ENCODE data around the gene CIAPIN1.

CIAPIN1 gene

GRCh38 chr16:57394444-57394843 lies 52.7 kb downstream of the CIAPIN1 start:
- TF ChIP-seq, protein P1, sequence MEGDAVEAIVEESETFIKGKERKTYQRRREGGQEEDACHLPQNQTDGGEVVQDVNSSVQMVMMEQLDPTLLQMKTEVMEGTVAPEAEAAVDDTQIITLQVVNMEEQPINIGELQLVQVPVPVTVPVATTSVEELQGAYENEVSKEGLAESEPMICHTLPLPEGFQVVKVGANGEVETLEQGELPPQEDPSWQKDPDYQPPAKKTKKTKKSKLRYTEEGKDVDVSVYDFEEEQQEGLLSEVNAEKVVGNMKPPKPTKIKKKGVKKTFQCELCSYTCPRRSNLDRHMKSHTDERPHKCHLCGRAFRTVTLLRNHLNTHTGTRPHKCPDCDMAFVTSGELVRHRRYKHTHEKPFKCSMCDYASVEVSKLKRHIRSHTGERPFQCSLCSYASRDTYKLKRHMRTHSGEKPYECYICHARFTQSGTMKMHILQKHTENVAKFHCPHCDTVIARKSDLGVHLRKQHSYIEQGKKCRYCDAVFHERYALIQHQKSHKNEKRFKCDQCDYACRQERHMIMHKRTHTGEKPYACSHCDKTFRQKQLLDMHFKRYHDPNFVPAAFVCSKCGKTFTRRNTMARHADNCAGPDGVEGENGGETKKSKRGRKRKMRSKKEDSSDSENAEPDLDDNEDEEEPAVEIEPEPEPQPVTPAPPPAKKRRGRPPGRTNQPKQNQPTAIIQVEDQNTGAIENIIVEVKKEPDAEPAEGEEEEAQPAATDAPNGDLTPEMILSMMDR (IDR thresholded peaks at IDR 0.05; ENCODE audit: control extremely low read depth, extremely low read depth, low read depth, missing control alignments), result no peak
- POLR2A ChIA-PET, result no interaction called here
- CTCF ChIA-PET, result interaction anchor here (1.2 to 4.2 kb wide), 6 partner anchors 8 to 94 kb away, joined by 4 to 31 read pairs (median 4); partner anchors contain the start of genes CCL17, CIAPIN1 and COQ9
- DNase-seq (ENCODE audit: extremely low spot score), result no peak

GRCh38 chr16:57392694-57393093 lies 54.5 kb downstream of the CIAPIN1 start:
- POLR2A ChIA-PET, result interaction anchor here (1.1 kb wide), 1 partner anchor 21 kb away, joined by 4 read pairs; no protein-coding TSS in a partner anchor
- DNase-seq (ENCODE audit: extremely low spot score), result no peak
- TF ChIP-seq, protein P1 (IDR thresholded peaks at IDR 0.05; ENCODE audit: control extremely low read depth, extremely low read depth, low read depth, missing control alignments), result no peak
- CTCF ChIA-PET, result interaction anchor here (1.3 to 2.2 kb wide), 5 partner anchors 11 to 92 kb away, joined by 4 to 8 read pairs (median 5); partner anchors contain the start of gene CCL17

DNA sequence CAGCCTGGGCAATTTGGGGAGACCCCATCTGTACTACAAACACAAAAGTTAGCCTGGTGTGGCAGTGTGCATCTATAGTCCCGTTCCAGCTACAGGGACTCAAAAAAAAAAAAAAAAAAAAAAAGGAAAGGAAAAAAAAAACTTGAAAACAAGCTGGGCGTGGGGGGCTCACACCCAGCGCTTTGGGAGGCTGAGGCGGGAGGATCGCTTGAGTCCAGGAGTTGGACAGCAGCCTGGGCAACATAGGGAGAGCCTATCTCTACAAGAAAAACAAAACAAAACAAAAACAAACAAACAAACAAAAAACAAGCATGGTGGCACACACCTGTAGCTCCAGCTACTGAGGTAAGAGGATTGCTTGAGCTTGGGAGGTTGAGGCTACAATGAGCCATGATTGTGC lies 55.5 kb downstream of the CIAPIN1 start:
- CTCF ChIA-PET, result interaction anchor here (0.8 to 2.2 kb wide), 4 partner anchors 14 to 36 kb away, joined by 3 to 8 read pairs (median 5); no protein-coding TSS in a partner anchor
- POLR2A ChIA-PET, result interaction anchor here (0.6 to 1.1 kb wide), 4 partner anchors 22 to 134 kb away, joined by 3 to 4 read pairs (median 4); no protein-coding TSS in a partner anchor
- TF ChIP-seq, protein P1 (IDR thresholded peaks at IDR 0.05; ENCODE audit: control extremely low read depth, extremely low read depth, low read depth, missing control alignments), result no peak
- DNase-seq (ENCODE audit: extremely low spot score), result no peak

- CTCF ChIA-PET, result interaction anchor here (0.8 to 2.2 kb wide), 5 partner anchors 8 to 35 kb away, joined by 3 to 11 read pairs (median 5); no protein-coding TSS in a partner anchor
- POLR2A ChIA-PET, result interaction anchor here (1.1 kb wide), 2 partner anchors 22 to 25 kb away, joined by 4 read pairs; no protein-coding TSS in a partner anchor
- TF ChIP-seq, protein P1 (IDR thresholded peaks at IDR 0.05; ENCODE audit: control extremely low read depth, extremely low read depth, low read depth, missing control alignments), result no peak
- no peak for DNase-seq (ENCODE audit: extremely low spot score)
These were observed 55.9 kb downstream of the CIAPIN1 start for GRCh38 chr16:57391300-57391699.

DNA sequence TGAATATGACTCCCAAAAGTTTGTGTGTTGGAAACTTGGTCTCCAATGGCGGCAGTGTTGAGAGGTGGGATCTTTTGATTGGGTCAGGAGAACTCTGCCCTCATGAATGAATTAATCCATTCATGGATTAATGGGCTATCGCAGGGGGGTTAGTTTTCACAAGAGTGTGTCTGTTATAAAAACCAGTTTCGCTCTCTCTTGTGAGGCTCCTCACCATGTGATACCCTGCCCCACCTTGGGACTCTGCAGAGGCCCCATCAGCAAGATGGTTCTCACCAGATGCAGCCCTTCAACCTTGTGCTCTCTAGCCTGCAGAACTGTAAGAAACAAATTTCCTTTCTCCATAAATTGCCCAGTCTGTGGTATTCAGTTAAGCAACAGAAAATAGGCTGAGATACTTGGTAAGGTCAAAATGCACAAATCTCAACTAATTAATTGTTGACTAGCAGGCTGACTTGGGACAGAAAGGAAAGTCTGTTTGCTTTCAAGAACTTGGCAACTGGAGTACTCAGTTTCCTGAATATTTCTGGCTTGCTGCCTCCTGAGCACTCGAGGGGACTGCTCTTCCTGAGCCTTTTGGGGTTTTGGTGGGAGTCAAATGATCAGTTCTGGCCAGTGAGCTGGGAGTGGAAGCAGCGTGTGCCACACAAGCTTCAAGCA lies 56.4 kb downstream of the CIAPIN1 start:
- DNase-seq (ENCODE audit: extremely low spot score), result no peak
- TF ChIP-seq, protein P1 (IDR thresholded peaks at IDR 0.05; ENCODE audit: control extremely low read depth, extremely low read depth, low read depth, missing control alignments), result no peak
- ChIA-PET POLR2A (no interaction called here), CTCF (interaction anchor here (1.0 to 2.2 kb wide), 6 partner anchors 8 to 35 kb away, joined by 3 to 11 read pairs (median 5); no protein-coding TSS in a partner anchor)

DNA sequence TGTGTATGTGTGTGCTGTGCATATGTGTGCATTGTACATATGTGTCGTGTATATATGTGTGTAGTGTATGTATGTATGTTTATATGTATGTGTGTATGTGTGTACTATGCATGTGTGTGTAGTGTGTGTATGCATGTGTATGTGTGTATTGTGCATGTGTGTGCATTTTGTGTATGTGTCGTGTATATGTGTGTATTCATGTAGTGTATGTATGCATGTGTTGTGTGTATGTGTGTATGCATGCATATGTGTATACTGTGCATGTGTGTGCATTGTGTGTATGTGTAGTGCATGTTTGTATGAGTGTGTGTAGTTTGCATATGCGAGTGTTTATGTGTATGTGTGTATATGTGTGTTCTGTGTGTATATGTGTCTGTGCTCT lies 58.1 kb downstream of the CIAPIN1 start:
- TF ChIP-seq, protein P1 (IDR thresholded peaks at IDR 0.05; ENCODE audit: control extremely low read depth, extremely low read depth, low read depth, missing control alignments), result no peak
- ChIA-PET POLR2A (no interaction called here), CTCF (no interaction called here)
- no peak for DNase-seq (ENCODE audit: extremely low spot score)
